Measurements from ENCODE around the gene CIPC.

DNA sequence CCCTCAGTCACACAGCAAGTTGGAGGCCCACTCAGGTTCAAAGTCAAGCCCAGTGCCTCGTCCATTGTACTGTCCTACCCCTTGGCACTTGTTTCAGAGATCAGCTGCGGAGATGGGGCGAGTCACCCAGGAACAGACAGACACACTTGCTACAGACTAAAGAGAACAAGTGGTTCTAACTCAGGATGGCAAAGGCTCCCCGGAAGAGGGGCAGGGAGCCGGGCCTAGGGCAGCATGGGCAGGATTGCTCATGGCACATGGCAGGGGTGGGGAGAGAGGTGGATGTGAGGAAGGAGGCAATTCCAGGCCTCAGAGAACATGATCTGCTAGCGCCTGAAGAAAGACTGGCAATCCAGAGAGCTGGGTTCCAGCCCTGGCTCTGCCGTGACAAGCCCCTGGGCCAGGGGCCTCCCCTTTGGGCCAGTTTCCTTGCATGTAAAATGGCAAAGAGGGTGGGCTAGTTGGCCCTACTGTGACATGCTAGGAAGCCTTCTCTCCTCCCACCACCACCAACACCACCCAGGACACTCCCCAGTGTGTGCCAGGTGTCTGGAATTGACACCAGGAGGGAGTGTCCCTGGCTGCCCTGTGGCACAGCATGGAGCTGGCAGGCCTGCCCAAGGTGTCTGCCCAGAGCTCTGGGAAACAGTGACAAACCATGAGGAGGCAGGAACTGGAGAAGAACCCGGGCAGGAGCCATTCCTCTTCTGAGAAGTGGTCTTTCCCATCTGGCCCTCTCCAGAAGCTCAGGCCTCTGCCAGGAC, 45.6 kb upstream of the CIPC start:
- TF ChIP-seq, protein P1, sequence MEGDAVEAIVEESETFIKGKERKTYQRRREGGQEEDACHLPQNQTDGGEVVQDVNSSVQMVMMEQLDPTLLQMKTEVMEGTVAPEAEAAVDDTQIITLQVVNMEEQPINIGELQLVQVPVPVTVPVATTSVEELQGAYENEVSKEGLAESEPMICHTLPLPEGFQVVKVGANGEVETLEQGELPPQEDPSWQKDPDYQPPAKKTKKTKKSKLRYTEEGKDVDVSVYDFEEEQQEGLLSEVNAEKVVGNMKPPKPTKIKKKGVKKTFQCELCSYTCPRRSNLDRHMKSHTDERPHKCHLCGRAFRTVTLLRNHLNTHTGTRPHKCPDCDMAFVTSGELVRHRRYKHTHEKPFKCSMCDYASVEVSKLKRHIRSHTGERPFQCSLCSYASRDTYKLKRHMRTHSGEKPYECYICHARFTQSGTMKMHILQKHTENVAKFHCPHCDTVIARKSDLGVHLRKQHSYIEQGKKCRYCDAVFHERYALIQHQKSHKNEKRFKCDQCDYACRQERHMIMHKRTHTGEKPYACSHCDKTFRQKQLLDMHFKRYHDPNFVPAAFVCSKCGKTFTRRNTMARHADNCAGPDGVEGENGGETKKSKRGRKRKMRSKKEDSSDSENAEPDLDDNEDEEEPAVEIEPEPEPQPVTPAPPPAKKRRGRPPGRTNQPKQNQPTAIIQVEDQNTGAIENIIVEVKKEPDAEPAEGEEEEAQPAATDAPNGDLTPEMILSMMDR (IDR thresholded peaks at IDR 0.05), result no peak
- no peak for TF ChIP-seq ZFX (IDR thresholded peaks at IDR 0.05; ENCODE audit: borderline replicate concordance)
